ENCODE measurements around the gene SEPTIN11.

SEPTIN11 gene

GRCh38 chr4:76977736-76978350, 28.3 kb downstream of the SEPTIN11 start:
- DNase-seq (ENCODE audit: low spot score) = no peak
- no peak for FAIRE-seq

DNA sequence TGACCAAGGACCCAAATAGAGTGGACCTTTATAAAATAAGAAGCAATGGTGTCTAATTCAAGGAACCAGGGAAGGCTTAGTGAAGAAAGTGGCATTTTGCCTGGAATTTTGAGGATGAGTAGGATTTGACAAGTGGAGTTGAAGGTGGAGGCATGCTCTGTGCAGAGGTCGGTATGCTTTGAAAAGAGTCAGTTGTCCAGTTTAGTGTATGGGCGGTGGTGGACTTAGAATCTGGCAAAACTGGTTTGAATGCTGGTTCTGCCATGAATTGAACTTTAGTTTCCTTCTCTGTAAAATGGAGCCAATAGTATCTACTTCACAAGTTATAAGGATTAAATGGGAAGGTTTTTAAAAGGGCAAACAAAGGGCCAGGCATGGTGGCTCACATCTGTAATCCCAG, 29.7 kb downstream of the SEPTIN11 start:
- DNase-seq (ENCODE audit: low spot score) (no peak), FAIRE-seq (no peak)

- DNase-seq (ENCODE audit: low spot score) = no peak
- FAIRE-seq = no peak
These were observed 30.7 kb downstream of the SEPTIN11 start for GRCh38 chr4:76980261-76980660.

GRCh38 chr4:76981644-76982043, 32.1 kb downstream of the SEPTIN11 start:
- no peak for FAIRE-seq
- DNase-seq (ENCODE audit: low spot score) = no peak

GRCh38 chr4:76982638-76983584, 33.4 kb downstream of the SEPTIN11 start:
- no peak for FAIRE-seq
- DNase-seq (ENCODE audit: low spot score) = no peak

DNA sequence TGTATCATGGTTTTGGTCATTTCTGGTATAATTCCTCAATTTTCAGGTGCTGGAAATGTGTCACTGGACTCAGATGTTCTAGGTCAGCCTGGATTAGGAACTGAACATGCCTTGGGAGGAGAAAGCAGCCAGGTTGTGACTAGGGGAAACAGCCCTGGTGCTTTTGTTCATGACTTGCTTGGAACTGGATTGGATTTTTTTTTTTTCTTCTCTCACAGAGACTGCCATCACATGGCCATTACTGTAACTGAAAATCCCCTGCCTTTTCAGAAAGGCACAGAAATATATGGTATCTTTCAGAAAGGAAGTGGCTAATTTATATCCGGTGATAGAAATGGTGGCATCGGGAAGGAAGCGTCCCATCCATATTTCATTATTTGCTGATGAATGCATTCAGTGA, 34.6 kb downstream of the SEPTIN11 start:
- FAIRE-seq = no peak
- DNase-seq (ENCODE audit: low spot score) = no peak

- FAIRE-seq (no peak), DNase-seq (ENCODE audit: low spot score) (peak; percentile 85)
These were observed 35.2 kb downstream of the SEPTIN11 start for GRCh38 chr4:76984788-76985211.

DNA sequence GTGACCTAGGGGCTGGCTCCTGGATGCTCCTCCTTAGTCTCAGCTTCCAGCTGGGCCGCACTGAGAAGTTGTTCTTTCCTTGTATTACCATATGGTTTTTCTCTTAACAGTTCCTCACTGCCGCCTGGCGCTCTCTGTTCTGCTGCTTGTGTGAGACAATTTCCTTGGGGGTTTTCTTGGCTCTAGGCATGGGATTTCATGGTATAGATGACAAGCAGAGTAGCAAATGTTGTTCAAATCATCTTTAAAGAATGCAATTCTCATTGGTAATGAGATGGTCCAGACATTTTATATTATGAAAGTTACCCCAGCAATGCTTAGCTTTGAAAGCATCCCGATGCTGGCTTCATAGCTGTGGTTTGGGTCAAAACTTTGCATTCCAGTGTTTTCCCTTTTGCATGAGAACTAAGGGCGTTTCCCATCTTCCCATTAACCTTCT, 37.6 kb downstream of the SEPTIN11 start:
- FAIRE-seq (no peak), DNase-seq (ENCODE audit: low spot score) (no peak)

DNA sequence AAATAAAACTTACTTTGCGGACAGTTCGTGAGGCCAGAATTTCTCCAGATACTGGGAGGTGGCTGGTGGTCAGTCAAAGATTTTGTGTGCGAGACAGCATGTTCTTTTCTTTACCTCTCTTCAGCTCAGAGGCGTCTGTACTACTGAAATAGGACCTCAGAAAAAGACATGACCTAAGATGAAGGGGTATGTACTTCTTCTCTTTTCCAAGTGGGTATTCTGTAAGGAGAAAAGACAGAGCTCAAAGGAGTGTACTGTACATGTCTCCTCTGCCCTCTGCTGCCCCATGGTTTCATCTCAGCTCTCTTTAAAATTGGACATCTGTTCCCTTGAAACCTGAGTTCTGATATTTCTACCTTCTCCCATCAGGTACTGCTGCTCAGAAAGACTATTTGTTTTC, 38.1 kb downstream of the SEPTIN11 start:
- FAIRE-seq (no peak), DNase-seq (ENCODE audit: low spot score) (no peak)

- FAIRE-seq = no peak
- no peak for DNase-seq (ENCODE audit: low spot score)
These were observed 40.0 kb downstream of the SEPTIN11 start for GRCh38 chr4:76989391-76990061.

DNA sequence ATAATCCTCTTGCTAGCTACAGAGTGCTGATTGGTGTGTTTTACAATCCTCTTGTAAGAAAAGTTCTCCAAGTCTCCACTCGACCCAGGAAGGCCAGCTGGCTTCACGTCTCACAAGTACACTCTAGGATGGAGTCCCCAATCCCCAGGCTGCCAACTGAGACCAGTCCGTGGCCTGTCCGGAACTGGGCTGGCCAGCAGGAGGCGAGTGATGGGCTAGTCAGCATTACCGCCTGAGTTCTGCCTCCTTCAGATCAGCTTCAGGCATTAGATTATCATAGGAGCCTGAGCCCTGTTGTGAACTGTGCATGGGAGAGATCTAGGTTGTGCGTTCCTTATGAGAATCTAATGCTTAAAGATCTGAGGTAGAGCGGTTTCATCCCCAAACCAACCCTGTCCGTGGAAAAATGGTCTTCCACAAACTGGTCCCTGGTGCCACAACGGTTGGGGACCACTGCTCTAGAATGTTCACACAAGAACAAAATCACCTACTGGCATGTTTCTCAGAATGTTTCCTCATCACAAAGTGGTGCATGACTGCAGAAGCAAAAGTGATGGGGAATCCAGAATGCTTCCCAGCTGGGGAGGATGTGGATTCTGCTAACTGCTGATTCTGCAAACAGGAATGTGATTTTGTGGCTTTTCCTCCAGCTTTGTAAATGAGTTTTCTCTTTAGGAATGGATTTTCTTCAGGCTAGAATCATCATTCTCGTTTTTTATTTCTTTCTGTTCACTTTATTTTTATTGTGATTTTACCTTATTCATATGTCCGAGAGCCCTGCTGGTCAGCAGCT, 40.9 kb downstream of the SEPTIN11 start:
- peak; percentile 46 for DNase-seq (ENCODE audit: low spot score)
- no peak for FAIRE-seq

GRCh38 chr4:76991161-76991660, 41.7 kb downstream of the SEPTIN11 start:
- no peak for FAIRE-seq
- no peak for DNase-seq (ENCODE audit: low spot score)

GRCh38 chr4:76993787-76994641, 44.5 kb downstream of the SEPTIN11 start:
- FAIRE-seq = no peak

DNA sequence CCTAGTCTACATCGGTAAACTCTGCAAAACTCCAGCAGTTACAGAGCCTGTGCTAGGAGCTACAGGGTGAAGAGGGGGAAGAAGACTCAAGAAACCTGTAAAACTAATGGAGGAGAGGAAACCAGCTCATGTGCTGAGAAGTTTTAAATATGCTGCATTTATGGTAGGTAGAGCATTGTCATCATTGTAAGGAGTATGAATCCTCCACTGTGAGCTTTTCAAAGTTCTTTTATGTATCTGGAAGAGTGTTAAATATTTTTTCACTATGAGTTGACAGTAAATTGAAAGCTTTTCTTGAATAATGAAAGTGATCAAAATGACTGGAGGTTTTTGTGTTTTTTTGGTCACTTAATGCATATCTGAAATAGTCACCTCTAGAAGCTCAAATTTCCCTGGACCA, 46.2 kb downstream of the SEPTIN11 start:
- FAIRE-seq (no peak), DNase-seq (ENCODE audit: low spot score) (no peak)

More at GRCh38 chr4:76993787-76994641, 44.5 kb downstream of the SEPTIN11 start:
- no peak for DNase-seq (ENCODE audit: low spot score)

DNA sequence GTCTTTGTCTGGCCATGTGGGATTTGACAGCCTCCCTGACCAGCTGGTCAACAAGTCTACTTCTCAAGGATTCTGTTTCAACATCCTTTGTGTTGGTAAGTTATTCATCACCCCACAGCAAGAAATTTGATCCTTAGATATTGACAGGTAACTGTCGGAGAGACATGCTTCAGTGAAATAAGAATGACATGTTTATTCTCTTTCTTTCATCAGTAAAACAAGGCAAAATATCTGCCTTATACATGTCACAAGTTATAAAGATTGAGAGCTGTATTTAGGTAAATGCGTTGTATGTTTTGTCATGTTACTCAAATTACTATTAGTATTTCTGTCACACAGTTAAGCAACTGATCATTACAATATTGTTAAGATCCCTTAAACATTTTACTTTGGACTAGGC, 46.9 kb downstream of the SEPTIN11 start:
- DNase-seq (ENCODE audit: low spot score) = no peak
- no peak for FAIRE-seq

DNA sequence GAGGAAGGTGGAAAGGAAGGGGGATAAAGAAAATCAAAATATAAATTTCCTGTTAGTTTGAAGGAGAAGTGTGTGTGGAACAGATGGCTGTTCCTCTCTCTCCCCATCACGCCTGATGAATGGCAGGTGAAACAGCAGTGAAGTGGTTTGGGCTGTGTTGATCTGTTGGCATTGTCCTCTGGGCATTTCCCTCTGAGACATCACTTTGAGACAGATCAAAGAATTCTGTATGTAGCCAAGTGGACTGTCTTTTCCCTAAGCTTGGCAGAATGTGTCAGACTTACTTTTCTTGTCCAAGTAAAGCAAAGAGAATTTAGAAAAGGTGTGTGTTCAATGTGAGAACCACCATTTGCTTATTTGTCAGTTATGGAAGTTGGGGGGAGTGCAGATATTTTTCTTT, 47.5 kb downstream of the SEPTIN11 start:
- DNase-seq (ENCODE audit: low spot score) (no peak), FAIRE-seq (no peak)

- FAIRE-seq = no peak
- no peak for DNase-seq (ENCODE audit: low spot score)
These were observed 48.0 kb downstream of the SEPTIN11 start for GRCh38 chr4:76997532-76997931.

DNA sequence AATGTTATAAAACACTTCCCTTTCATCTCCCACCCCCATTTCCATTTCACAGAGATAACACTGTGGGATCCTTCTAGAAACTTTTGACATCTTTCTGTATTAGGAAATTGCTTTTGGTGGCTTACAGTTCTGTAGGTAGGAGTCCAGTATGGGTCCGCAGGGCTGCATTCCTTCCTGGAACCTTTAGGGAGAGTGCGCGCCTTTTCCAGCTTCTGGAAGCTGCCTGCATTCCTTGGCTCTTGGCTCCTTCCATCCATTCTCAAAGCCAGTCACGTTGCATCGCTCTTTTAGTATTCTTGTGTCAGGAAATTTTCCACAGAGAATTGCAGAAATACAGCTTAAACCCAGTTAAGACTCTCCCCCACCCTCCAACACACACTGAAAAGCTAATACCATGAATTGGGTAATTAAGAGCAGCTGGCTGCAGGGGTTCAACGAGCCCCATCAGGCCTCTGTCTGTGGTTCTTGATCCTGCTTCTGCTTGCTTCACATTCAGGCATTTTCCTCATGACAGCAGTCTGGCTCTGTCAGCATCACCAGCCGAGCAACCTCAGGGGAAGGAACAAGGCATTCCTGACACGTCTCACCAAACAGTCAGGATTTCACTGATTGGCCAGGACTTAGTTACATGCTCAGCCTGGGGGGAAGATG, 48.8 kb downstream of the SEPTIN11 start:
- DNase-seq (ENCODE audit: low spot score) (no peak), FAIRE-seq (no peak)

Data from urothelium cell line (cell line).